ENCODE data around the gene PRKCSH. TPM values are rescaled to one million over a fixed set of nuclear protein-coding genes. Genes with fewer than 3 reads are reported as not detected.

The PRKCSH gene
- total RNA-seq, 1 experiment from 2014 or later, result 318 TPM

- Mint-ChIP-seq H3K9me3 (ENCODE audit: low read depth, unreplicated experiment) (no peaks in the 10 kb centered on the region), H3K36me3 (ENCODE audit: insufficient read depth, unreplicated experiment) (peaks cover 19% of the 10 kb centered on the region), H3K27me3 (ENCODE audit: unreplicated experiment) (no peaks in the 10 kb centered on the region), H3K4me3 (ENCODE audit: low read depth, unreplicated experiment) (no peak overlapping the region), H3K4me1 (ENCODE audit: low read depth, unreplicated experiment) (no peaks in the 10 kb centered on the region), H3K27ac (ENCODE audit: unreplicated experiment) (no peak overlapping the region)
- TF ChIP-seq, protein P1, sequence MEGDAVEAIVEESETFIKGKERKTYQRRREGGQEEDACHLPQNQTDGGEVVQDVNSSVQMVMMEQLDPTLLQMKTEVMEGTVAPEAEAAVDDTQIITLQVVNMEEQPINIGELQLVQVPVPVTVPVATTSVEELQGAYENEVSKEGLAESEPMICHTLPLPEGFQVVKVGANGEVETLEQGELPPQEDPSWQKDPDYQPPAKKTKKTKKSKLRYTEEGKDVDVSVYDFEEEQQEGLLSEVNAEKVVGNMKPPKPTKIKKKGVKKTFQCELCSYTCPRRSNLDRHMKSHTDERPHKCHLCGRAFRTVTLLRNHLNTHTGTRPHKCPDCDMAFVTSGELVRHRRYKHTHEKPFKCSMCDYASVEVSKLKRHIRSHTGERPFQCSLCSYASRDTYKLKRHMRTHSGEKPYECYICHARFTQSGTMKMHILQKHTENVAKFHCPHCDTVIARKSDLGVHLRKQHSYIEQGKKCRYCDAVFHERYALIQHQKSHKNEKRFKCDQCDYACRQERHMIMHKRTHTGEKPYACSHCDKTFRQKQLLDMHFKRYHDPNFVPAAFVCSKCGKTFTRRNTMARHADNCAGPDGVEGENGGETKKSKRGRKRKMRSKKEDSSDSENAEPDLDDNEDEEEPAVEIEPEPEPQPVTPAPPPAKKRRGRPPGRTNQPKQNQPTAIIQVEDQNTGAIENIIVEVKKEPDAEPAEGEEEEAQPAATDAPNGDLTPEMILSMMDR (IDR thresholded peaks at IDR 0.05; ENCODE audit: unreplicated experiment), result no peak
- DNase-seq, result no peak
- CTCF ChIA-PET, result no interaction called here
- intact Hi-C loops (cut with micrococcal nuclease; ENCODE audit: unreplicated experiment), result no loop called here
- BruUV-seq (replicated peaks), result no TSS peak
These were observed 26.8 kb upstream of the PRKCSH start for GRCh38 chr19:11408591-11408990.

DNA sequence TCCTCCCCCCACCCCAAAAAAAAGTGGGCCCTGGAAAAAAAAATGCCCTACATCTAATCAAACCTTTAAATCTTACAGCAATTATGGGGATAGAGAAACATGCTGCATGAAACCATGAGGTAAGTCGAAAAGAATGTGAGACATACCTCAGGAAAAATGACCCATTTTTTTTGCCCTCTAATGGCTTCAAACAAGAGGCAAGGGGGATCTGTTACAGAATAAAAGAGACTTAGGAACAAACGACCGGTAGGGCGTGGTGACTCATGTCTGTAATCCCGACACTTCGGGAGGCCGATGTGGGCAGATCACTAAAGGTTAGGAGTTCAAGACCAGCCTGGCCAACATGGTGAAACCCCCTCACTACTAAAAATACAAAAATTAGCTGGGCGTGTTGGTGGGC is 24.8 kb upstream of the PRKCSH start:
- H3K9me3 Mint-ChIP-seq (ENCODE audit: low read depth, unreplicated experiment), result no peaks in the 10 kb centered on the region
- peaks cover 7% of the 10 kb centered on the region for H3K36me3 Mint-ChIP-seq (ENCODE audit: insufficient read depth, unreplicated experiment)
- CTCF ChIA-PET, result no interaction called here
- intact Hi-C loops (cut with micrococcal nuclease; ENCODE audit: unreplicated experiment), result no loop called here
- H3K27me3 Mint-ChIP-seq (ENCODE audit: unreplicated experiment), result no peaks in the 10 kb centered on the region
- H3K4me1 Mint-ChIP-seq (ENCODE audit: low read depth, unreplicated experiment), result no peaks in the 10 kb centered on the region
- TF ChIP-seq, protein P1 (IDR thresholded peaks at IDR 0.05; ENCODE audit: unreplicated experiment), result no peak
- no peak overlapping the region for H3K4me3 Mint-ChIP-seq (ENCODE audit: low read depth, unreplicated experiment)
- BruUV-seq (replicated peaks), result no TSS peak
- no peak for DNase-seq
- no peak overlapping the region for H3K27ac Mint-ChIP-seq (ENCODE audit: unreplicated experiment)

DNA sequence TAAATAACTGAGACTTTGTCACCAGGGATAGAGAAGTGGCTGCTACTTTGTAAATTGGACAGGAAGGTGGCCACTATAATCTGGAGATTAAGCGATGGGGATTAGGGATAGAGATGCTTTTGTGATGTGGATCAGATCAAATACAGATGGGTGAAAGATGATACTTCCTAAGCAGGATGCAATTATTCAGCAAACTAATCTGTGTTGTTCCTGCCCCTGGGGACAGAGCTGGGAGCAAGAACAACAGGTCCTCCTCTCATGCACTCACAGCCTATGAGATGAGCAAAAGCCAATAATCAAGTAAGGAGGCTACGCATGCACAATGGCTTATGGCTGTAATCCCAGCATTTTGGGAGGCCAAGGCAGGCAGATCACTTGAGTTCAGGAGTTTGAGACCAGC is 20.9 kb upstream of the PRKCSH start:
- H3K4me3 Mint-ChIP-seq (ENCODE audit: low read depth, unreplicated experiment), result no peak overlapping the region
- no peaks in the 10 kb centered on the region for H3K9me3 Mint-ChIP-seq (ENCODE audit: low read depth, unreplicated experiment)
- H3K36me3 Mint-ChIP-seq (ENCODE audit: insufficient read depth, unreplicated experiment), result peaks cover 20% of the 10 kb centered on the region
- H3K27ac Mint-ChIP-seq (ENCODE audit: unreplicated experiment), result no peak overlapping the region
- no TSS peak for BruUV-seq (replicated peaks)
- no peaks in the 10 kb centered on the region for H3K27me3 Mint-ChIP-seq (ENCODE audit: unreplicated experiment)
- intact Hi-C loops (cut with micrococcal nuclease; ENCODE audit: unreplicated experiment), result no loop called here
- TF ChIP-seq, protein P1 (IDR thresholded peaks at IDR 0.05; ENCODE audit: unreplicated experiment), result no peak
- no peak for DNase-seq
- CTCF ChIA-PET, result no interaction called here
- H3K4me1 Mint-ChIP-seq (ENCODE audit: low read depth, unreplicated experiment), result no peaks in the 10 kb centered on the region

DNA sequence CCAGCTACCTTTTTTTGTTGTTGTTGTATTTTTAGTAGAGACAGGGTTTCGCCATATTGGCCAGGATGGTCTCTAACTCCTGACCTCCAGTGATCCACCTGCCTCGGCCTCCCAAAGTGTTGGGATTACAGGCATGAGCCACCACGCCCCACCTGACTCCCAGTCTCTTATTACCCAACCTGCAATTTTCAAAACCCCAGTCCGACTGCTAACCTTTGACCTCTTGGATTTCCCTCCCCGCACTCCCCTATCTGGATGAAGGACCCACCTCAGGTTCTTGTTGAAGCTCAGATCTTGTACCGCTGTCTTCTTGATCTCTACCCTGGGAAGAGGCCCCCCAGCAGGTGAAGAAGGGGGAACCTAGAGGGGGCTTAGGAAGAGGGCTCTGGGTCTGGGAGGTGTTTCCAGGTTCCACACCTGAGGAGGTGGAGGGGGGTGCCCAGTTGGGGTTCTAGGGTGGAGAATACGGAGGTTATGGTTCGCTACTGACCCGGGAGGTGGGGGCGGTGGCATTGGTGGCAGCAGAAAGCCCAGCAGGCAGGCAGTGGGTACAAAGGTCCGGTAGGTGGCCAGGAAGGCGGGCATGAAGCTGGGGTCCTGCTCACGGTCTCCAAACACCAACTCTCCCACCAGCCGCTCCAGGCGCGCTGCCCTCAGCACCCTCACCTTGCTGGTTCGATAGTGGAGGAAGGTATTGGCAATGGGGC is 18.9 kb upstream of the PRKCSH start:
- intact Hi-C loops (cut with micrococcal nuclease; ENCODE audit: unreplicated experiment), result loop anchor here (5.0 kb wide), 1 partner anchor 34 kb away; the partner anchor contains the start of gene EPOR
- no peaks in the 10 kb centered on the region for H3K4me1 Mint-ChIP-seq (ENCODE audit: low read depth, unreplicated experiment)
- H3K36me3 Mint-ChIP-seq (ENCODE audit: insufficient read depth, unreplicated experiment), result peaks cover 23% of the 10 kb centered on the region
- BruUV-seq (replicated peaks), result no TSS peak
- DNase-seq, result no peak
- no peak overlapping the region for H3K27ac Mint-ChIP-seq (ENCODE audit: unreplicated experiment)
- H3K27me3 Mint-ChIP-seq (ENCODE audit: unreplicated experiment), result no peaks in the 10 kb centered on the region
- no peak overlapping the region for H3K4me3 Mint-ChIP-seq (ENCODE audit: low read depth, unreplicated experiment)
- CTCF ChIA-PET, result no interaction called here
- H3K9me3 Mint-ChIP-seq (ENCODE audit: low read depth, unreplicated experiment), result no peaks in the 10 kb centered on the region
- TF ChIP-seq, protein P1 (IDR thresholded peaks at IDR 0.05; ENCODE audit: unreplicated experiment), result no peak
